Measurements from ENCODE around the gene EFHC2. TPM values are rescaled to one million over a fixed set of nuclear protein-coding genes. Genes with fewer than 3 reads are reported as not detected.

EFHC2 gene
- total and polyA plus RNA-seq, 10 donors: 0.20 to 1.4 (median 0.71) TPM

GRCh38 chrX:44382871-44383270 is 39.4 kb upstream of the EFHC2 start:
- 54 to 100% (median 81%) methylated on average over 1 of the region's 1 CpG for WGBS, 5 donors
- intact Hi-C loops (cut with DNase I; ENCODE audit: low total_unique reads): no loop called here
- no peak for TF ChIP-seq CTCF (IDR thresholded peaks at IDR 0.05 in 8 of 11, conservative IDR thresholded peaks at IDR 0.05 in 3 of 11)
- TF ChIP-seq POLR2AphosphoS5 (IDR thresholded peaks at IDR 0.05): no peak
- no peak for TF ChIP-seq POLR2A (IDR thresholded peaks at IDR 0.05)

GRCh38 chrX:44352758-44353157 is 9.3 kb upstream of the EFHC2 start:
- DNase-seq: no peak
- TF ChIP-seq POLR2AphosphoS5 (IDR thresholded peaks at IDR 0.05): no peak
- no peak for TF ChIP-seq POLR2A (IDR thresholded peaks at IDR 0.05)
- no peak for TF ChIP-seq CTCF (IDR thresholded peaks at IDR 0.05 in 8 of 11, conservative IDR thresholded peaks at IDR 0.05 in 3 of 11)
- H3K4me3 ChIP-seq: no peak overlapping the region
- peaks cover 0 to 5% (median 0%) of the 10 kb centered on the region in 7 donors for H3K27me3 ChIP-seq (replicated peaks in 1 of 7)
- no peaks in the 10 kb centered on the region for H3K36me3 ChIP-seq
- H3K27ac ChIP-seq: no peak overlapping the region
- no peaks in the 10 kb centered on the region for H3K9me3 ChIP-seq
- intact Hi-C loops (cut with DNase I; ENCODE audit: low total_unique reads): no loop called here
- no peaks in the 10 kb centered on the region for H3K4me1 ChIP-seq
- 43 to 68% (median 50%) methylated on average over 5 of the region's 5 CpGs for WGBS, 5 donors

More at GRCh38 chrX:44382871-44383270, 39.4 kb upstream of the EFHC2 start:
- peaks cover 0 to 6% (median 0%) of the 10 kb centered on the region in 7 donors for H3K27me3 ChIP-seq (replicated peaks in 1 of 7)
- H3K4me3 ChIP-seq: no peak overlapping the region
- no peak overlapping the region for H3K27ac ChIP-seq
- DNase-seq: no peak
- no peaks in the 10 kb centered on the region for H3K9me3 ChIP-seq
- H3K4me1 ChIP-seq: no peaks in the 10 kb centered on the region
- no peaks in the 10 kb centered on the region for H3K36me3 ChIP-seq

GRCh38 chrX:44349561-44349960 is 6.1 kb upstream of the EFHC2 start:
- H3K9me3 ChIP-seq: no peaks in the 10 kb centered on the region
- H3K27me3 ChIP-seq (replicated peaks in 1 of 7): peaks cover 0 to 7% (median 0%) of the 10 kb centered on the region in 7 donors
- H3K27ac ChIP-seq: no peak overlapping the region
- peaks cover 0 to 4% (median 0%) of the 10 kb centered on the region in 6 donors for H3K4me1 ChIP-seq
- no peaks in the 10 kb centered on the region for H3K36me3 ChIP-seq
- no peak for DNase-seq
- intact Hi-C loops (cut with DNase I; ENCODE audit: low total_unique reads): no loop called here
- 44 to 65% (median 53%) methylated on average over 5 of the region's 5 CpGs for WGBS, 5 donors
- no peak overlapping the region for H3K4me3 ChIP-seq
- TF ChIP-seq CTCF (IDR thresholded peaks at IDR 0.05 in 8 of 11, conservative IDR thresholded peaks at IDR 0.05 in 3 of 11) (no peak), POLR2AphosphoS5 (IDR thresholded peaks at IDR 0.05) (no peak), POLR2A (IDR thresholded peaks at IDR 0.05) (no peak)

- no peak for DNase-seq
- Histone ChIP-seq H3K4me3 (peak overlapping the region in 5 of 8 donors; percentile 13 to 68 (median 39)), H3K27ac (peak overlapping the region in 6 of 8 donors; percentile 31 to 83 (median 56)), H3K9me3 (no peaks in the 10 kb centered on the region), H3K27me3 (replicated peaks in 1 of 7) (peaks cover 0 to 16% (median 0%) of the 10 kb centered on the region in 7 donors), H3K4me1 (peaks cover 0 to 11% (median 2%) of the 10 kb centered on the region in 6 donors), H3K36me3 (no peaks in the 10 kb centered on the region)
- no peak for TF ChIP-seq POLR2A (IDR thresholded peaks at IDR 0.05)
- no peak for TF ChIP-seq POLR2AphosphoS5 (IDR thresholded peaks at IDR 0.05)
- TF ChIP-seq CTCF (IDR thresholded peaks at IDR 0.05 in 8 of 11, conservative IDR thresholded peaks at IDR 0.05 in 3 of 11): no peak
- 9 to 27% (median 18%) methylated on average over 7 of the region's 7 CpGs for WGBS, 5 donors
- intact Hi-C loops (cut with DNase I; ENCODE audit: low total_unique reads): no loop called here
These were observed 1.2 kb upstream of the EFHC2 start for GRCh38 chrX:44344687-44345086.
